ENCODE measurements around the gene MOAP1.

GRCh38 chr14:93136009-93136408, 48.7 kb downstream of the MOAP1 start:
- no peak for TF ChIP-seq CTCF (IDR thresholded peaks at IDR 0.05)
- TF ChIP-seq POLR2A (IDR thresholded peaks at IDR 0.05) = no peak
